ENCODE data around the gene DSC2. TPM values are rescaled to one million over a fixed set of nuclear protein-coding genes. Genes with fewer than 3 reads are reported as not detected.

The DSC2 gene
- polyA plus RNA-seq, 1 of the 3 experiments (the other 2 are of a cell fraction): not detected

DNA sequence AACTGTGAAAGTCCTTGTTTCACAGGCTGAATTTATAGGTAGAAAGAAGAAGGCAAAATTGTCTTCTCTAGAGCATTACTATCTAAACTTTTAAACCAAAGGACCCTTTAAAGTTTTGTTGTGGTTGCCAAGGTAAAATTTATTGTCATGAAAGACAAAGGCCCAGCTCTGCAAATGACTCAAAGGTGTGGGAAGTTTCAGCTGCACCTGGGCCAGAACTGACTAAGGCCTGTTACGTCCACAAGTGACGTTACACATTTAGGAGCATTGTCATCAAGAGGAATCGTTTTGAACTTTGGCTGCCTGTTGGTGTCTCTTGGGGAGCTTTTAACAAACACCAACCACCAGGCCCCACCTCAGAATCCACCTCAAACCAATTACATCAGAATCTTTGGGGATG is 51.6 kb downstream of the DSC2 start:
- no peaks in the 10 kb centered on the region for H3K36me3 ChIP-seq (replicated peaks in 1 of 2; ENCODE audit: control insufficient read depth in 1 of 2, insufficient read depth in 2 of 2, low read length in 1 of 2)
- H3K4me3 ChIP-seq (ENCODE audit: low read depth in 2 of 2, low read length in 1 of 2): no peak overlapping the region
- no peak overlapping the region for H3K9ac ChIP-seq
- H3F3A ChIP-seq (replicated peaks; ENCODE audit: insufficient read depth): no peaks in the 10 kb centered on the region
- ChIA-PET POLR2A (no interaction called here), CTCF (no interaction called here)
- no peak overlapping the region for H2AFZ ChIP-seq (ENCODE audit: low read depth)
- 0% methylated on average over 3 of the region's 3 CpGs for WGBS (ENCODE audit: low lambda C conversion rate)
- H3K4me1 ChIP-seq (ENCODE audit: control insufficient read depth in 1 of 2, insufficient read depth in 2 of 2, low read depth in 1 of 2, low read length in 1 of 2): no peaks in the 10 kb centered on the region
- H3K27me3 ChIP-seq (ENCODE audit: insufficient read depth): no peaks in the 10 kb centered on the region; the same call in 1 of the 2 replicates
- no peak for DNase-seq
- H4K20me1 ChIP-seq (ENCODE audit: insufficient read depth): no peaks in the 10 kb centered on the region
- H3K79me2 ChIP-seq (ENCODE audit: insufficient read depth): no peaks in the 10 kb centered on the region
- TF ChIP-seq GATA2 (CRISPR knock-in tag; IDR thresholded peaks at IDR 0.05): no peak
- TF ChIP-seq SMC3 (IDR thresholded peaks at IDR 0.05; ENCODE audit: low read depth, low read length): no peak
- TF ChIP-seq MXI1 (IDR thresholded peaks at IDR 0.05; ENCODE audit: low read depth, low read length): no peak
- TF ChIP-seq EP300 (IDR thresholded peaks at IDR 0.05; ENCODE audit: borderline replicate concordance in 1 of 2, low read depth in 1 of 2, low read length in 1 of 2): no peak
- TF ChIP-seq EZH2phosphoT487 (IDR thresholded peaks at IDR 0.05; ENCODE audit: borderline replicate concordance, low read depth): no peak
- TF ChIP-seq, protein P1, sequence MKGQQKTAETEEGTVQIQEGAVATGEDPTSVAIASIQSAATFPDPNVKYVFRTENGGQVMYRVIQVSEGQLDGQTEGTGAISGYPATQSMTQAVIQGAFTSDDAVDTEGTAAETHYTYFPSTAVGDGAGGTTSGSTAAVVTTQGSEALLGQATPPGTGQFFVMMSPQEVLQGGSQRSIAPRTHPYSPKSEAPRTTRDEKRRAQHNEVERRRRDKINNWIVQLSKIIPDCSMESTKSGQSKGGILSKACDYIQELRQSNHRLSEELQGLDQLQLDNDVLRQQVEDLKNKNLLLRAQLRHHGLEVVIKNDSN (IDR thresholded peaks at IDR 0.05; ENCODE audit: borderline replicate concordance, low read depth): no peak
- no peak for TF ChIP-seq MEF2A (IDR thresholded peaks at IDR 0.05; ENCODE audit: borderline replicate concordance, low read depth)
- TF ChIP-seq YY1 (IDR thresholded peaks at IDR 0.05; ENCODE audit: low read depth): no peak
- no peak for TF ChIP-seq REST (IDR thresholded peaks at IDR 0.05; ENCODE audit: low read depth, low read length)
- no peak for TF ChIP-seq RAD21 (IDR thresholded peaks at IDR 0.05; ENCODE audit: low read length)
- no peak for TF ChIP-seq SIN3A (IDR thresholded peaks at IDR 0.05; ENCODE audit: borderline replicate concordance, low read depth, low read length)
- no peaks in the 10 kb centered on the region for H3K9me2 ChIP-seq
- no peak overlapping the region for H3K4me2 ChIP-seq
- no peak overlapping the region for H3K27ac ChIP-seq (ENCODE audit: low read depth in 2 of 2, low read length in 1 of 2)
- no peaks in the 10 kb centered on the region for H3K9me3 ChIP-seq

DNA sequence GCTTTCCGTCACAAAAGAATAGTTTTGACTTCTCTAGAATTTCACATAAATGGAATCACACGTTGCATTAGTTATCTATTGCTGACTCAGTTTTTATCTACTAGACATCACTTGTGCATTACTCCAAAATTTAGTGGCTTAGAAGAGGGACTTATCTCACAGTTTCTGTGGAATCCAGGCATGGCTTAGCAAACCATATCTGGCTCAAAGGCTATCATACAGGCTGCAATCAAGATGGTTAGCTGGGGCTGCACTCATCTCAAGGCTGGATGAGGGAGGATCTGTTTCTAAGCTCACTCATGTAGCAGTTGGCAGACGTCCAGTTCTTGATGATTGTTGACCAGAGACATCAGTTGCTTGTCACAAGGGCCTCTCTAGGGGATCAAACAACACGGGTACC is 53.0 kb downstream of the DSC2 start:
- Histone ChIP-seq H3F3A (replicated peaks; ENCODE audit: insufficient read depth) (no peaks in the 10 kb centered on the region), H3K4me2 (no peak overlapping the region), H3K9ac (no peak overlapping the region), H3K79me2 (ENCODE audit: insufficient read depth) (no peaks in the 10 kb centered on the region), H3K9me3 (no peaks in the 10 kb centered on the region), H4K20me1 (ENCODE audit: insufficient read depth) (no peaks in the 10 kb centered on the region), H3K27ac (ENCODE audit: low read depth in 2 of 2, low read length in 1 of 2) (no peak overlapping the region), H3K36me3 (replicated peaks in 1 of 2; ENCODE audit: control insufficient read depth in 1 of 2, insufficient read depth in 2 of 2, low read length in 1 of 2) (no peaks in the 10 kb centered on the region), H2AFZ (ENCODE audit: low read depth) (no peak overlapping the region), H3K4me3 (ENCODE audit: low read depth in 2 of 2, low read length in 1 of 2) (no peak overlapping the region), H3K9me2 (no peaks in the 10 kb centered on the region), H3K4me1 (ENCODE audit: control insufficient read depth in 1 of 2, insufficient read depth in 2 of 2, low read depth in 1 of 2, low read length in 1 of 2) (no peaks in the 10 kb centered on the region), H3K27me3 (ENCODE audit: insufficient read depth) (no peaks in the 10 kb centered on the region; the same call in 1 of the 2 replicates)
- POLR2A ChIA-PET: no interaction called here
- CTCF ChIA-PET: no interaction called here
- TF ChIP-seq NFIC (IDR thresholded peaks at IDR 0.05; ENCODE audit: borderline replicate concordance) (no peak), RAD21 (IDR thresholded peaks at IDR 0.05; ENCODE audit: low read length) (no peak), TEAD4 (IDR thresholded peaks at IDR 0.05; ENCODE audit: borderline replicate concordance, insufficient read depth) (no peak), GABPA (IDR thresholded peaks at IDR 0.05; ENCODE audit: low read depth) (no peak), RCOR1 (IDR thresholded peaks at IDR 0.05; ENCODE audit: low read length) (no peak), FOSL2 (IDR thresholded peaks at IDR 0.05; ENCODE audit: borderline replicate concordance, low read depth) (no peak), SMC3 (IDR thresholded peaks at IDR 0.05; ENCODE audit: low read depth, low read length) (no peak), TCF12 (IDR thresholded peaks at IDR 0.05) (no peak), EP300 (IDR thresholded peaks at IDR 0.05; ENCODE audit: borderline replicate concordance in 1 of 2, low read depth in 1 of 2, low read length in 1 of 2) (no peak), REST (IDR thresholded peaks at IDR 0.05; ENCODE audit: low read depth, low read length) (no peak), PBX3 (IDR thresholded peaks at IDR 0.05) (no peak), FOXM1 (IDR thresholded peaks at IDR 0.05; ENCODE audit: low read depth) (no peak)
- WGBS (ENCODE audit: low lambda C conversion rate): 12% methylated on average over 4 of the region's 4 CpGs
- no peak for DNase-seq

Measured in SK-N-SH (cell line).